Right lung (tissue), 5 donors: ENCODE results near the gene GAGE12J. TPM values are rescaled to one million over a fixed set of nuclear protein-coding genes. Genes with fewer than 3 reads are reported as not detected.
"Not testable (repeated sequence)": the region's sequence is repeated elsewhere in the genome, so short reads cannot be mapped to it uniquely, and the experiment has no call there.

Source experiments
- DNase-seq, 2 donors: peaks; one replicate each; pipeline ENCODE4 v3.0.0-alpha.2; 2013
- polyA plus RNA-seq, 5 donors: library from polyadenylated mRNA; unstranded; fragments of 120-200 nt; gene quantifications; one replicate each; pipeline versions ENCODE4 v1.2.1 to v1.2.3, GENCODE V29; 2013; ENCODE audit warnings: inconsistent platforms in 1 of 5, low replicate concordance in 1 of 5; ENCODE audit not compliant: insufficient read length in 5 of 5, insufficient read depth in 1 of 5

GAGE12J gene
- polyA plus RNA-seq, 5 donors = not detected

GRCh38 chrX:49309401-49309981 is 12.3 kb upstream of the GAGE12J start:
- peak; percentile 26 to 38 for DNase-seq

GRCh38 chrX:49310371-49310770 is 11.5 kb upstream of the GAGE12J start:
- no peak for DNase-seq

DNA sequence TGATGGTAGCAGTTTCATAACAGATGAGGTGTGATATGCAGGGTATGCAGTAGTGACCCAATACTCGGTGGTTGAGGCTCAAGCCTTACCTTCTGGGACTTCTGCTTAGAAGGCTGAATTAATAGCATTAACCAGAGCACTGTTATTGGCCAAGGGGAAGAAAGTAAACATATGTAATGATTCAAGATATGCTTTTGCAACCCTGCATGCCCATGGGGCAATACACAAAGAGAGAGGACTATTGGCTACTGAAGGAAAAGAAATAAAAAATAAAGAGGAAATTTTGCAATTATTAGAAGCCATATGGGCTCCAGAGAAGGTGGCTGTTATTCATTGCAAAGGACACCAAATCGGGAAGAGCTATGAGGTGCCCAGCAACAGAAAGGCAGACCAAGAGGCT is 9.7 kb upstream of the GAGE12J start:
- no peak for DNase-seq

DNA sequence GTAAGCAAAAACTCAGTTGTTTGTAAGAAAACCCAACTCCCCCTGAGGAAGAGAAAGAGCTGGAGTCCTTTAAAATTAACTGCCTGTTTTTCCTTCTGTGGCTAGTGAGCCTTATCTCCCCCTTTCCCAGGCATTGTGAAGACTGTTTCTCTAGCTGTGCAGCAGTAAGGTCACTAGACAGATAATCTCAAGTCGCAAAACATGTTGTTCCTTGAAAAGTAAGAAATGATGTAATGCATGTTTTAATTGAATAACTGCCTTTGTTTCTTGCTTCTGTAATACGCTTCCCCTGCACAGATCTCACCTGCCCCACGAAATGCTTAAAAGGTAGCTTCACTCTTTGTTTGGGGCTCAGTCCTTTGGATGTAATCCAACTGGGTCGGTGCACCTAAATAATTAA is 5.8 kb upstream of the GAGE12J start:
- no peak for DNase-seq

DNA sequence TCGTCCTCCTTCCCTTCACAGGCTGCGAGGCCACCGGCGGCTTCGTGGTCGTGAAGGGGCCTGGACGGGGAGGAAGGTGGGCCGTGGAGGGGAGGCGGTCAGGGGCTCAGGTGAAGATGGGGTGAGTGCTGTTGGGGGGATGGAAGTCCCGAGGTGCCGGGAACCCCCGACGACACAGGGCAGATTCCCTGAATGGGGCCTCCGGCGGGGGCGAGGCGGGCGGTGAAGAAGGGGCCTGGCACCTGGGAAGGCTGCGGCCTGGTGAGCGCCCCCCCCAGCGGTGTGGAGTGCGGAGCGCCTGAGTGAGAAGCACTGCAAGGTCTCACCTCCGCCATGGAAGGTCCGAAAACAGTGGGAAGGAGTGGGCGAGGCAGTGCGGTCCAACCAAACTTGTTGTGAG is 429 bp downstream of the GAGE12J start:
- DNase-seq = not testable (repeated sequence)

- DNase-seq = not testable (repeated sequence)
These were observed 1.9 kb downstream of the GAGE12J start for GRCh38 chrX:49323735-49324134.

DNA sequence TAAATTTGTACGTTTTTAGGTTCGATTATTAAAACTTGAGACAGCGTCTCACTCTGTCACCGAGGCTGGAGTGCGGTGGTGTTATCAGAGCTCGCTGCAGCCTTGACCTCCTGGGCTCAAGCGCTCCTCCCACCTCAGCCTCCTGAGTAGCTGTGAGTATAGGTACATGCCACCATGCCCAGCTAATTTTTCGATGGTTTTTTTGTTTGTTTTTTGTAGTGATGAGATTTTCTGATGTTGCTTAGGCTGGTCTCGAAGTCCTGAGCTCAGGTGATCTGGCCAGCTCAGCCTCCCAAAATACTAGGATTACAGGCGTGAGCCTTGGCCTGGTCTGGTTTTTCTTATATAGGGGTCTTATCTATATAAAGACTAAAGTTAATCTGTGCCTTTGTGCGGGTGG is 8.6 kb downstream of the GAGE12J start:
- DNase-seq = not testable (repeated sequence)

DNA sequence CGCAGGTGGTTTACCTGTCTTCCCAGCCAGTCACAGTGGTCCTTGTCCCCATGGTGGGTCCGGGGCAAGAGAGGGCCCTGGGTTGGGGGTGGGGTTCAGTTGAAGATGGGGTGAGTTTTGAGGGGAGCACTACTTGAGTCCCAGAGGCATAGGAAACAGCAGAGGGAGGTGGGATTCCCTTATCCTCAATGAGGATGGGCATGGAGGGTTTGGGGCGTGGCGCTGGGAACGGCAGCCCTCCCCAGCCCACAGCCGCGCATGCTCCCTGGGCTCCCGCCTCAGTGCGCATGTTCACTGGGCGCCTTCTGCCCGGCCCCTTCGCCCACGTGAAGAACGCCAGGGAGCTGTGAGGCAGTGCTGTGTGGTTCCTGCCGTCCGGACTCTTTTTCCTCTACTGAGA is 9.4 kb downstream of the GAGE12J start, which contains the start of gene GAGE13:
GAGE13 (plus strand) TSS at position 301 of the 400 bp plus-strand sequence. CDS start 1,156 bp downstream, outside the sequence.
- not testable (repeated sequence) for DNase-seq

DNA sequence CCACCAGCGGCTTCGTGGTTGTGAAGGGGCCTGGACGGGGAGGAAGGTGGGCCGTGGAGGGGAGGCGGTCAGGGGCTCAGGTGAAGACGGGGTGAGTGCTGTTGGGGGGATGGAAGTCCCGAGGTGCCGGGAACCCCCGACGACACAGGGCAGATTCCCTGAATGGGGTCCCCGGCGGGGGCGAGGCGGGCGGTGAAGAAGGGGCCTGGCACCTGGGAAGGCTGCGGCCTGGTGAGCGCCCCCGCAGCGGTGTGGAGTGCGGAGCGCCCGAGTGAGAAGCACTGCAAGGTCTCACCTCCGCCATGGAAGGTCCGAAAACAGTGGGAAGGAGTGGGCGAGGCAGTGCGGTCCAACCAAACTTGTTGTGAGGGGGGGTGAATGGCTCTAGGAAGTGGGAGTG is 10.0 kb downstream of the GAGE12J start:
- not testable (repeated sequence) for DNase-seq

- DNase-seq = not testable (repeated sequence)
These were observed 19.6 kb downstream of the GAGE12J start for GRCh38 chrX:49341449-49341848.

- DNase-seq = not testable (repeated sequence)
These were observed 22.8 kb downstream of the GAGE12J start for GRCh38 chrX:49344496-49345175.

DNA sequence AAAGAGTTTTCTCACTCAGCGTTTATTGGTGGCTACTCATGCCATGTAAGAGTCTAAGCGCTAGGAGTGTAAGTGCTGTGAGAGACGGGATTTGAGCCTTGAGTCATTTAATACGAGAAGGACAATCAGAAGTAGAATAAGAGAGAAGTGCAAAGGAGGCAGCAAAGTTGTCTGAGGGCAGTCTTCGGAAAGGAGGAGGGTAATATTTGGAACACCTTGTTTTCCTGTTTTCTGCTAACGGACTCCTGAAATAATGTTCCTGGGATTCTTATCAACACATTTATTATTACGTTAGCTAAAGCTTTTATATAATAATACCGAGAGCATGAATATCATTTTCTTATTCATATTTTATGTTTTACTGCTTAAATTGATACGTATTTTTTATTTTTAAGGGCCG is 23.6 kb downstream of the GAGE12J start:
- not testable (repeated sequence) for DNase-seq

GRCh38 chrX:49346150-49346549 is 24.3 kb downstream of the GAGE12J start:
- DNase-seq = not testable (repeated sequence)

Other genes starting within 250 kb of the GAGE12J start
- 10 to 100 TPM; 28.8 to 40.9 (median 35.7) TPM for gene PRAF2, start 248.0 kb upstream of the GAGE12J start, polyA plus RNA-seq
- gene WDR45, start 242.2 kb upstream of the GAGE12J start, polyA plus RNA-seq = 10 to 100 TPM; 40.9 to 61.7 (median 48.2) TPM
- 10 to 100 TPM; 20.5 to 26.9 (median 21.1) TPM for gene GPKOW, start 198.3 kb upstream of the GAGE12J start, polyA plus RNA-seq
- gene MAGIX, start 159.3 kb upstream of the GAGE12J start, polyA plus RNA-seq = 1 to 10 TPM; 1.5 to 4.0 (median 2.1) TPM
- 10 to 100 TPM; 41.4 to 63.7 (median 55.9) TPM for gene PLP2, start 150.1 kb upstream of the GAGE12J start, polyA plus RNA-seq
- 1 to 10 TPM; 4.2 to 7.3 (median 6.4) TPM for gene PRICKLE3, start 135.7 kb upstream of the GAGE12J start, polyA plus RNA-seq
- gene SYP, start 121.8 kb upstream of the GAGE12J start, polyA plus RNA-seq = 1 to 10 TPM; 2.8 to 3.5 (median 3.1) TPM
- under 1 TPM; 0.09 to 0.66 (median 0.45) TPM for gene CACNA1F, start 88.7 kb upstream of the GAGE12J start, polyA plus RNA-seq
- 10 to 100 TPM; 11.4 to 19.4 (median 14.0) TPM for gene CCDC22, start 86.6 kb upstream of the GAGE12J start, polyA plus RNA-seq
- under 1 TPM; 0.32 to 0.73 (median 0.69) TPM for gene FOXP3, start 57.3 kb upstream of the GAGE12J start, polyA plus RNA-seq
- 1 to 10 TPM; 4.8 to 8.1 (median 5.8) TPM for gene PPP1R3F, start 52.2 kb upstream of the GAGE12J start, polyA plus RNA-seq
- gene GAGE10, start 18.4 kb upstream of the GAGE12J start, polyA plus RNA-seq = under 1 TPM in 2 of 5 donors, not detected in 3; 0.22 to 0.40 TPM
- gene GAGE13, start 9.5 kb downstream of the GAGE12J start, polyA plus RNA-seq = not detected
- gene GAGE12C, start 210.1 kb downstream of the GAGE12J start, polyA plus RNA-seq = not detected
- not detected for gene GAGE12D, start 219.7 kb downstream of the GAGE12J start, polyA plus RNA-seq
- not detected for gene GAGE12E, start 229.3 kb downstream of the GAGE12J start, polyA plus RNA-seq
- gene GAGE12F, start 238.8 kb downstream of the GAGE12J start, polyA plus RNA-seq = not detected
- gene GAGE12G, start 248.4 kb downstream of the GAGE12J start, polyA plus RNA-seq = not detected